ENCODE results near the gene STRIP1.

The STRIP1 gene

GRCh38 chr1:110089561-110090275, 55.3 kb downstream of the STRIP1 start:
- in situ Hi-C loops (cut with MboI; ENCODE audit: low sequenced_read_pairs): no loop called here

- in situ Hi-C loops (cut with MboI; ENCODE audit: low sequenced_read_pairs): no loop called here
Observed at GRCh38 chr1:110091381-110091780, 57.0 kb downstream of the STRIP1 start.

DNA sequence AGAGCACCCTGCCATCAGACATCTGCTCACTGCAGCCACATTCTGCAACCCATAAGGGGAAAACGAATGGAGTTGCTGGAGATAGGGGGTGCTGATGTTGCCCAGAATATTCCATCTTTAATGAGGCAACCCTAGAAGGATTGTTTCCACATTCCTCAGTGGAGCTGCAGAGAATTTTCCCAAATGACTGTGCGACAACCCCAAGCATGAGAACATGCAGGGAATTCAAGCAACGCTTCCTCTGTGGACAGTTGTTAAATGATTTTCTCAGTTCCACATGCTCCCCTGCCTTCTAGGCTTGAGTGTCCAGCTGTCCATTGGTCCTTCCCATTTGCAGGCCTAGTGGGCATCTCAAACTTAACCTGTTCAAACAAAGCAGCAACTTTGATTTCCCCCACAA, 57.4 kb downstream of the STRIP1 start:
- in situ Hi-C loops (cut with MboI; ENCODE audit: low sequenced_read_pairs): no loop called here

DNA sequence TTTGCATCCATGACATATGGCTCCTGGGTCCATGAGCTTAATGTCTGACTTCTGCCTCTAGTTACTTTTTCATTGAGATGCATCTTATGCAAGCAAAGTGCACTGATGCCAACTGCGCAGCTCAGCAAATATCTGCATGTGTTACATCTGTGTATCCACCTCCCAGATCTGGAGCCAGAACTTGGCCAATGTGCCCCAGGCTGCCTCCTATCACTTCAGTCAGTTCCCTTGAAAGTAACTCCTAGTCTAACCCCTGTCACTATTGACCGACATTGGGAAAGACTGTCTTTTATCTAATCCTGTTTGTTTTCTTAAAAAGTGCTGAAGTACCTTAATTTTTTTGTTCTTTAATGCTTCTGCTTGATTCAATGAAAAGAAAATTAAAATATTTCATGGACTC, 58.6 kb downstream of the STRIP1 start:
- in situ Hi-C loops (cut with MboI; ENCODE audit: low sequenced_read_pairs): no loop called here

- in situ Hi-C loops (cut with MboI; ENCODE audit: low sequenced_read_pairs): no loop called here
Observed at GRCh38 chr1:110094931-110095654, 60.7 kb downstream of the STRIP1 start.

GRCh38 chr1:110097507-110098221, 63.2 kb downstream of the STRIP1 start:
- in situ Hi-C loops (cut with MboI; ENCODE audit: low sequenced_read_pairs): no loop called here

DNA sequence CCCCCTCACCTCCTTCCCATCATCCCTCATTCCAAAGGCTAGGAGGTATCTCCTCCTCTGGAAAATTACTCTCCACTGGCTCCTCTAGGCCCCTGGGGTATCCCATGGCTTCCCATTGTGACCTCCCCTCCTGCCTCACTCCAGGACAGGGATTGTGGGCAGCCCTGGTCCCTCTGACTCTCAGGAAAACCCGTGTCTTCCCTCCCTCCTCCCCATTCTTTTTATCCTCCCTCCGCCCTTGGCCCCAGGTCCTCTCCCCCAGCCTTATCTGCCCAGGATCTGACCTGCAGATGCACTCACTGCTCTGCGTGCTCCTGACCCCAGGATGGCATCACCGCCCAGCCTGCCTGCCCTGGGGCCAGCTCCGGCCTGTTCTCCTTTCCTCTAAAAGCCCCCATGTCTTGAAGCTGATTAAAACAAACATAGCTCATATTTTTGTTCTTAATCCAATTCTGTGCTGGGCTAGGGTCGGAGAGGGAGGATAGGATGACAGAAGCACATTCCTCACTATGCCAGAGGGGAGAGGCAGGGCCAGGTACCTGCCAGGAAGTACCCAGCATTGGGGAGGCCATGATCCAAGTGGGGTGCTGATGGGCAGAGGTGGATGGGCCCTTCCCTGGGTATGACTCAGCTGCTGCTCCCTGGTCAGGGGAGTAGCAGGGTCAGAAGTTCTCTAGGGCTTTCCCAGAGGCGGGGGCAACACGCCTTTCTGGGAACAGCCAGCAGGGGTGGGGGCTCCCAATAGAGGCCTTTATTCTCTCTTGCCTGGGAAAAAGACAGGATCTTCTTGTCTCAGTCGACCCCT, 64.0 kb downstream of the STRIP1 start:
- in situ Hi-C loops (cut with MboI; ENCODE audit: low sequenced_read_pairs): no loop called here

- in situ Hi-C loops (cut with MboI; ENCODE audit: low sequenced_read_pairs): no loop called here
Observed at GRCh38 chr1:110100335-110100734, 65.9 kb downstream of the STRIP1 start.

DNA sequence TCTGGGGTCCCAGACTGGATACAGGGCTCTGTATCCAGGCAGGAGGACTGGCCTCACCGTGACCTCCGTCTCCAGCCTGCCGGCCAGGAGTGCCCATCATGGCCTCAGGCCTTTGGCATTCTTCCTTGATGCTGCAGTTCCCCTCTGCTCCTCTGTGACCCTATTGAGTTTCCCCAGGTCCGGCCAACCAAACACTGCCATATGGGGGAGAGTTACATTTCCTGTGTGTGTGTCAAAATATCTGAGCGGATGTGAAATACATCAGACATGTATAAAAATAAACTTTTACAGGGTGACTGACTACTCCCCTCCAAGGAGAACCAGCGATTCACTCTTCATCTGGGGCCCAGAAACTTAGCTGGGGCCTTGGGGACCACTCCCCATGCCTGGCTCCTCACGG, 67.7 kb downstream of the STRIP1 start:
- in situ Hi-C loops (cut with MboI; ENCODE audit: low sequenced_read_pairs): no loop called here
